SKM-1 treated with dmso at 0.1 percent for 144 hours (cell line): Measurements from ENCODE around the gene ZNF511.

Source experiments
- DNase-seq: peaks from one replicate; lab custom pipeline; 2025; ENCODE audit not compliant: unreplicated experiment; lab: John Stamatoyannopoulos, UW

Gene ZNF511

GRCh38 chr10:133292919-133293809, 15.6 kb upstream of the ZNF511 start:
- no peak for DNase-seq

- DNase-seq, result no peak
These were observed 14.9 kb upstream of the ZNF511 start for GRCh38 chr10:133293810-133294119.

- DNase-seq, result no peak
These were observed 14.5 kb upstream of the ZNF511 start for GRCh38 chr10:133294189-133294588.

GRCh38 chr10:133295426-133296320, 13.0 kb upstream of the ZNF511 start:
- no peak for DNase-seq

- DNase-seq, result no peak
These were observed 11.2 kb upstream of the ZNF511 start for GRCh38 chr10:133297504-133297903.

- no peak for DNase-seq
These were observed 10.2 kb upstream of the ZNF511 start for GRCh38 chr10:133298466-133298865.

GRCh38 chr10:133299224-133299623, 9.5 kb upstream of the ZNF511 start:
- DNase-seq, result no peak

GRCh38 chr10:133299738-133300137, 9.0 kb upstream of the ZNF511 start:
- no peak for DNase-seq

- DNase-seq, result no peak
These were observed 6.5 kb upstream of the ZNF511 start for GRCh38 chr10:133302230-133302629.

GRCh38 chr10:133303206-133303605, 5.5 kb upstream of the ZNF511 start:
- DNase-seq, result no peak

GRCh38 chr10:133306097-133306476, 2.6 kb upstream of the ZNF511 start:
- DNase-seq, result no peak

- no peak for DNase-seq
These were observed 1.8 kb upstream of the ZNF511 start for GRCh38 chr10:133306941-133307379.

GRCh38 chr10:133307776-133308420, 816 bp upstream of the ZNF511 start:
- DNase-seq, result peak; percentile 52

- DNase-seq, result peak; percentile 72
These were observed 496 bp downstream of the ZNF511 start for GRCh38 chr10:133309100-133309719.

GRCh38 chr10:133309720-133310398, 1.1 kb downstream of the ZNF511 start:
- no peak for DNase-seq

GRCh38 chr10:133310399-133310755, 1.7 kb downstream of the ZNF511 start:
- DNase-seq, result no peak

- no peak for DNase-seq
These were observed 2.1 kb downstream of the ZNF511 start for GRCh38 chr10:133310789-133311188.

- DNase-seq, result no peak
These were observed 2.9 kb downstream of the ZNF511 start for GRCh38 chr10:133311570-133311969.

- no peak for DNase-seq
These were observed 3.5 kb downstream of the ZNF511 start for GRCh38 chr10:133312016-133312768.

- no peak for DNase-seq
These were observed 4.0 kb downstream of the ZNF511 start for GRCh38 chr10:133312769-133313145.
